Testis (tissue), 2 donors: ENCODE data around the gene NSMF.

Source experiments
- CTCF ChIP-seq, 3 experiments: fragments of 450-650 bp in 2 of 3; fragments of 200-600 bp in 1 of 3; sonication (generic) in 1 of 3; IDR thresholded peaks; one replicate each; pipeline ENCODE4 v1.5.1; 2016 to 2019; ENCODE audit warnings: antibody characterized with exemption in 3 of 3, mild to moderate bottlenecking in 2 of 3, moderate library complexity in 1 of 3
- POLR2A ChIP-seq: fragments of 450-650 bp; IDR thresholded peaks from one replicate; pipeline ENCODE4 v1.6.1; 2017; ENCODE audit warnings: antibody characterized with exemption, mild to moderate bottlenecking, moderate library complexity

- TF ChIP-seq CTCF (IDR thresholded peaks at IDR 0.05): no peak
- TF ChIP-seq POLR2A: no peak
Measured at GRCh38 chr9:137457406-137458193, 1.5 kb downstream of the NSMF start.
